ENCODE results near the gene CWH43. TPM values are rescaled to one million over a fixed set of nuclear protein-coding genes. Genes with fewer than 3 reads are reported as not detected.
A peak's percentile ranks its signal among the peaks of the same experiment; 100 is the strongest.

The CWH43 gene
- total RNA-seq, 2 donors from 2014 or later: not detected

DNA sequence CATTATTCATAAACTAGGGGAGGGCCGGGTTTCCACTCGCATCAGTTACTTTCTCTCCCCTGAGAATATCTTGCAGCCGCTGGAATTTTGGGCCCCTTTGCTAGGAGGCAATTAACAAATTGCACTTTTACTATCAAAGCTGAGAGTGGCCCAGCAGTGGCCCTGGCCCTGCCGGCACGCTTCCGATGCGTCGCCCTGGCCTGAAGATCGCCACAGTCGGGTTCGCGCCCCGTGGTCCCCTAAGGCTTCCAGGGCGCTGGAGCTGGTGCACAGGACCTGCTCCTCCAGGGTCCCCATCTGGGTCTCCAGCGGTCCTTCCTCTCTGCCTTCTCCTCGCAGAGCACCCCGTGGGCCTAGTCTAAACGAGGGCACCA is 486 bp upstream of the CWH43 start:
- H3K27ac ChIP-seq: no peak overlapping the region
- H3K9me3 ChIP-seq: no peaks in the 10 kb centered on the region
- H3K4me1 ChIP-seq (ENCODE audit: control insufficient read depth in 1 of 2, low read depth in 2 of 2): peaks cover 0 to 7% of the 10 kb centered on the region in 2 donors
- no peak for TF ChIP-seq CTCF (IDR thresholded peaks at IDR 0.05)
- H3K4me3 ChIP-seq: peak overlapping the region; percentile 37
- DNase-seq (ENCODE audit: low spot score): no peak
- H3K36me3 ChIP-seq: no peaks in the 10 kb centered on the region
- H3K27me3 ChIP-seq (replicated peaks; ENCODE audit: insufficient read depth): peaks cover 8% of the 10 kb centered on the region
- no peak for ATAC-seq (ENCODE audit: insufficient number of reproducible peaks, low FRiP score, low read depth)

- Histone ChIP-seq H3K27ac (no peak overlapping the region), H3K9me3 (no peaks in the 10 kb centered on the region), H3K27me3 (replicated peaks; ENCODE audit: insufficient read depth) (peaks cover 8% of the 10 kb centered on the region), H3K4me1 (ENCODE audit: control insufficient read depth in 1 of 2, low read depth in 2 of 2) (peaks cover 0 to 7% of the 10 kb centered on the region in 2 donors), H3K4me3 (no peak overlapping the region), H3K36me3 (no peaks in the 10 kb centered on the region)
- ATAC-seq (ENCODE audit: insufficient number of reproducible peaks, low FRiP score, low read depth) (no peak), DNase-seq (ENCODE audit: low spot score) (no peak)
- TF ChIP-seq CTCF (IDR thresholded peaks at IDR 0.05): no peak
These were observed 634 bp downstream of the CWH43 start for GRCh38 chr4:48986654-48987164.

GRCh38 chr4:48989461-48990203 is 3.6 kb downstream of the CWH43 start:
- peaks cover 8% of the 10 kb centered on the region for H3K27me3 ChIP-seq (replicated peaks; ENCODE audit: insufficient read depth)
- DNase-seq (ENCODE audit: low spot score) (no peak), ATAC-seq (ENCODE audit: insufficient number of reproducible peaks, low FRiP score, low read depth) (no peak)
- no peak overlapping the region for H3K27ac ChIP-seq
- TF ChIP-seq CTCF (IDR thresholded peaks at IDR 0.05): no peak
- no peak overlapping the region for H3K4me3 ChIP-seq
- H3K36me3 ChIP-seq: no peaks in the 10 kb centered on the region
- no peaks in the 10 kb centered on the region for H3K9me3 ChIP-seq
- H3K4me1 ChIP-seq (ENCODE audit: control insufficient read depth in 1 of 2, low read depth in 2 of 2): peaks cover 0 to 7% of the 10 kb centered on the region in 2 donors

GRCh38 chr4:48991357-48991756 is 5.3 kb downstream of the CWH43 start:
- ATAC-seq (ENCODE audit: insufficient number of reproducible peaks, low FRiP score, low read depth) (no peak), DNase-seq (ENCODE audit: low spot score) (no peak)
- H3K27me3 ChIP-seq (replicated peaks; ENCODE audit: insufficient read depth): peaks cover 8% of the 10 kb centered on the region
- TF ChIP-seq CTCF (IDR thresholded peaks at IDR 0.05): no peak
- no peaks in the 10 kb centered on the region for H3K4me1 ChIP-seq (ENCODE audit: control insufficient read depth in 1 of 2, low read depth in 2 of 2)
- H3K4me3 ChIP-seq: no peak overlapping the region
- no peaks in the 10 kb centered on the region for H3K9me3 ChIP-seq
- no peaks in the 10 kb centered on the region for H3K36me3 ChIP-seq
- H3K27ac ChIP-seq: no peak overlapping the region

DNA sequence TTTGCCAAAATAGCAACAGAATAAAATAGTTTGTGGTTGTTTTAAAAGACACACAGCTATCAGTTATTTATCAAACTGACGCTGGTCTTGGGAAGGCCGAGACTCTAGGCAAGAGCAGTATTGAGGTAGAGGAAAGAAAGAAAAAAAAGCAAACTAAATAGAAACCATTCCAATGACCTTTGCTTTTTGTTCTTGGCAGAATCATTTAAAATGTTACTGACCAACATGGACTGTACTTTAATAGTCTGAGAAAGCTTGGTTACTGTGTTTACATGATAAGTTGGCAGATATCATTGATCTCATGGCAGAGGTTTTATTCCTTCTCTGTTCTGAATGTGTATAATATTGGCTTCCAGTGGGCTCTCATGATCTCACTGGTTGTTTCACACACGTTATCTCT is 11.9 kb downstream of the CWH43 start:
- no peak overlapping the region for H3K4me3 ChIP-seq
- no peak for ATAC-seq (ENCODE audit: insufficient number of reproducible peaks, low FRiP score, low read depth)
- H3K4me1 ChIP-seq (ENCODE audit: control insufficient read depth in 1 of 2, low read depth in 2 of 2): no peaks in the 10 kb centered on the region
- no peaks in the 10 kb centered on the region for H3K9me3 ChIP-seq
- no peaks in the 10 kb centered on the region for H3K36me3 ChIP-seq
- no peaks in the 10 kb centered on the region for H3K27me3 ChIP-seq (replicated peaks; ENCODE audit: insufficient read depth)
- no peak for TF ChIP-seq CTCF (IDR thresholded peaks at IDR 0.05)
- no peak overlapping the region for H3K27ac ChIP-seq
- no peak for DNase-seq (ENCODE audit: low spot score)
